Sigmoid colon (tissue), 7 donors: Measurements from ENCODE around the gene NEK5. TPM values are rescaled to one million over a fixed set of nuclear protein-coding genes. Genes with fewer than 3 reads are reported as not detected.
"Not testable (repeated sequence)": the region's sequence is repeated elsewhere in the genome, so short reads cannot be mapped to it uniquely, and the experiment has no call there.

Source experiments
- DNase-seq: peaks from one replicate; pipeline ENCODE4 v3.0.0-alpha.2; 2019
- H3K27ac ChIP-seq, 4 donors: fragments of 200-600 bp; sonication (generic); one replicate each; pipeline ENCODE4 v1.5.1; 2016 to 2019; ENCODE audit warnings: mild to moderate bottlenecking in 1 of 4
- H3K27me3 ChIP-seq, 3 donors: fragments of 200-600 bp; sonication (generic); one replicate each; pipeline ENCODE4 v1.5.1; 2019; ENCODE audit warnings: mild to moderate bottlenecking in 1 of 3
- H3K36me3 ChIP-seq, 4 donors: fragments of 200-600 bp; sonication (generic); one replicate each; pipeline ENCODE4 v1.5.1; 2016 to 2019
- H3K4me1 ChIP-seq, 4 donors: fragments of 200-600 bp; sonication (generic); one replicate each; pipeline ENCODE4 v1.5.1; 2017 to 2019
- H3K4me3 ChIP-seq, 4 donors: fragments of 200-600 bp; sonication (generic); one replicate each; pipeline ENCODE4 v1.5.1; 2017 to 2019; ENCODE audit warnings: mild to moderate bottlenecking in 2 of 4, moderate library complexity in 1 of 4
- H3K9me3 ChIP-seq, 4 donors: fragments of 200-600 bp in 3 of 4; sonication (generic) in 3 of 4; one replicate each; pipeline versions ENCODE4 v1.5.1 to v1.6.1; 2013 to 2019
- EP300 ChIP-seq, 4 donors: sonication (generic); formaldehyde crosslinking; IDR thresholded peaks; one replicate each; pipeline ENCODE4 v1.6.1; 2017; ENCODE audit warnings: antibody characterized with exemption in 4 of 4
- POLR2A ChIP-seq, 2 donors: fragments of 450-650 bp; IDR thresholded peaks; one replicate each; pipeline ENCODE4 v1.6.1; 2016; ENCODE audit warnings: antibody characterized with exemption in 2 of 2, mild to moderate bottlenecking in 2 of 2, moderate library complexity in 2 of 2
- POLR2AphosphoS5 ChIP-seq, 4 donors: sonication (generic); formaldehyde crosslinking; IDR thresholded peaks; one replicate each; pipeline ENCODE4 v1.6.1; 2017; ENCODE audit warnings: antibody characterized with exemption in 4 of 4
- WGBS, 2 donors: extraction: QIAGEN DNeasy Blood & Tissue Kit; methylation state at CpG; one replicate each; pipeline ENCODE4 v1.1.7; 2013; 5-methylcytosine and 5-hydroxymethylcytosine counted together
- intact Hi-C: fragments of 100-400 bp; cut with DNase I; formaldehyde crosslinking; loops from one replicate; pipeline ENCODE4 v1.15.1; 2023
- polyA plus RNA-seq, 3 donors: library from polyadenylated mRNA; stranded (reverse); fragments of 200-250 nt; gene quantifications; one replicate each; pipeline ENCODE4 v1.2.3, GENCODE V29; 2013
- total RNA-seq, 4 donors: library from RNA; depleted of rRNA; stranded (reverse); fragments of >200 nt; gene quantifications; one replicate each; pipeline ENCODE4 v1.1.0, GENCODE V29; 2016
- TF ChIP-seq, protein P1 (sequence below), 4 experiments: fragments of 450-650 bp in 3 of 4; fragments of 200-600 bp in 1 of 4; IDR thresholded peaks; one replicate each; pipeline ENCODE4 v1.5.1; 2016 to 2019; ENCODE audit warnings: antibody characterized with exemption in 4 of 4, mild to moderate bottlenecking in 3 of 4, moderate library complexity in 2 of 4
- donor health status: healthy with polysubstance abuse.
- donor health status: Bipolar disorder and iron deficiency.
- donor health status: healthy.

NEK5 gene
- total and polyA plus RNA-seq, 7 donors, result 0.17 to 0.83 (median 0.33) TPM; not detected in 2

DNA sequence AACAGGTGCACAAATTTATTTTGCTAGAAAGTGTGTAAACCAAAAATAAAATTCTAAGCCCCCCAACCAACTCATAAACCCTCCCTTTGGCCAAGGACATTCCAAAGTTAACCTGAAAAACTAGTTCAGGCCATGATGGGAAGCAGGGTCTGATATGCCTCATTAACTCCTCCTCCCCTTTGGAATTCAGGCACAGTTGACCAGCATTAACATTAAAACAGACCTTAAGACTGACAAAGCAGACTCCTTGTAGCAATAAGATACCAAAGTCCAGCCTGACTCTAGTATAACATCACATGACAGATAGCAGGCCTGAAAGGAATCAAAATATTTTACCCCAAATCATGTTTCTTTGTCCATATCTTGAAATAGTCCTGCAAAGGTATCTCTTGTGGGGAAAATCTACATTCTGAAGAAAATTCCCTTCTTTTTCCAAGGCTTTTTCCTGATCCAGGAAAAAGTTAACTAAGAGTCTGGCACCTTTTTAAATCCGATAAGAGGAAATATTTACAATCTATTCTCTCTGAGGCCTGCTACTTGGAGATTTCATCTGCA, 19.7 kb downstream of the NEK5 start:
- H3K36me3 ChIP-seq, result no peaks in the 10 kb centered on the region
- no peaks in the 10 kb centered on the region for H3K4me1 ChIP-seq
- H3K4me3 ChIP-seq, result no peak overlapping the region
- intact Hi-C loops, result no loop called here
- H3K9me3 ChIP-seq, result no peaks in the 10 kb centered on the region
- 80 to 88% methylated on average over 1 of the region's 1 CpG for WGBS, 2 donors
- TF ChIP-seq POLR2AphosphoS5 (IDR thresholded peaks at IDR 0.05) (no peak), EP300 (IDR thresholded peaks at IDR 0.05) (no peak), POLR2A (IDR thresholded peaks at IDR 0.05) (no peak)
- TF ChIP-seq, protein P1, sequence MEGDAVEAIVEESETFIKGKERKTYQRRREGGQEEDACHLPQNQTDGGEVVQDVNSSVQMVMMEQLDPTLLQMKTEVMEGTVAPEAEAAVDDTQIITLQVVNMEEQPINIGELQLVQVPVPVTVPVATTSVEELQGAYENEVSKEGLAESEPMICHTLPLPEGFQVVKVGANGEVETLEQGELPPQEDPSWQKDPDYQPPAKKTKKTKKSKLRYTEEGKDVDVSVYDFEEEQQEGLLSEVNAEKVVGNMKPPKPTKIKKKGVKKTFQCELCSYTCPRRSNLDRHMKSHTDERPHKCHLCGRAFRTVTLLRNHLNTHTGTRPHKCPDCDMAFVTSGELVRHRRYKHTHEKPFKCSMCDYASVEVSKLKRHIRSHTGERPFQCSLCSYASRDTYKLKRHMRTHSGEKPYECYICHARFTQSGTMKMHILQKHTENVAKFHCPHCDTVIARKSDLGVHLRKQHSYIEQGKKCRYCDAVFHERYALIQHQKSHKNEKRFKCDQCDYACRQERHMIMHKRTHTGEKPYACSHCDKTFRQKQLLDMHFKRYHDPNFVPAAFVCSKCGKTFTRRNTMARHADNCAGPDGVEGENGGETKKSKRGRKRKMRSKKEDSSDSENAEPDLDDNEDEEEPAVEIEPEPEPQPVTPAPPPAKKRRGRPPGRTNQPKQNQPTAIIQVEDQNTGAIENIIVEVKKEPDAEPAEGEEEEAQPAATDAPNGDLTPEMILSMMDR (IDR thresholded peaks at IDR 0.05), result no peak
- no peak overlapping the region for H3K27ac ChIP-seq
- no peak for DNase-seq
- H3K27me3 ChIP-seq, result no peaks in the 10 kb centered on the region

DNA sequence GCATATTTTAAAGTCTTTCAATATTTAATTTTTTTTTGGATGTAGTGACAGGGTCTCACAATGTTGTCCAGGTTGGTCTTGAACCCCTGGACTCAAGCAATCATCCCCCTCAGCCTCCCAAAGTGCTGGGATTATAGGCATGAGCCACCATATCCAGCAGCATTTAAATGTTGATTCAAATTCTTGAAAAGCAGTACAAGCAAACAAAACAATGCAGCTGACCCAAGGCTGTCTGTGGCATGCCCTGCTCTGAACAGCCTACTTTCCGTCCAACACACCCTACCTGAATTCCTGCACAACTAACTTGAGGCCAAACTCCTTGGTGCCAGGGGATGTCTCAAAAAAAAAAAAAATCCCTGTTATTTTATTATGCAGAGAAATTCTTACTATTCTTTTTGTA, 23.0 kb downstream of the NEK5 start:
- no peaks in the 10 kb centered on the region for H3K9me3 ChIP-seq
- TF ChIP-seq, protein P1 (IDR thresholded peaks at IDR 0.05), result no peak
- no peak for TF ChIP-seq POLR2AphosphoS5 (IDR thresholded peaks at IDR 0.05)
- no peaks in the 10 kb centered on the region for H3K4me1 ChIP-seq
- WGBS, 2 donors, result 84 to 97% methylated on average over 1 of the region's 1 CpG
- H3K4me3 ChIP-seq, result no peak overlapping the region
- H3K27me3 ChIP-seq, result no peaks in the 10 kb centered on the region
- H3K36me3 ChIP-seq, result no peaks in the 10 kb centered on the region
- DNase-seq, result no peak
- intact Hi-C loops, result no loop called here
- H3K27ac ChIP-seq, result no peak overlapping the region

DNA sequence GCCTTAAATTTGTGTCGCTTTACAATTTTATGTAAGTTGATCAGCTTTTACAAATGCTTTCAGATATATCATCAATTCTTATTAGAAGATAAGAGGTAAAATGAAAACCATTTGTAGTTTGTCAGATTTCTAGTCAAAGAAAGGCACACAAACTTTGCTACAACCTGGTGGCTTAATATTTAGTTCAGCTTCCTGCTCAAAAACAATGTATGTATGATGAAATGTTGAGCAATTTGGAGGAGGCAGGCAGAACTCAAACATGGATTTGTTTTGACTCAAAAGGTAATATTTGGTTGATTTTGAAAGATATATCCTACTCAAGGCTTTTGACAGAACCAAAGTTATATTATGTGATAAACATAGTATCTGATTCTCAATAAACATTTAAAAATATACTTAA, 24.2 kb downstream of the NEK5 start:
- intact Hi-C loops, result no loop called here
- Histone ChIP-seq H3K9me3 (no peaks in the 10 kb centered on the region), H3K4me3 (no peak overlapping the region), H3K4me1 (no peaks in the 10 kb centered on the region), H3K27ac (no peak overlapping the region), H3K36me3 (no peaks in the 10 kb centered on the region), H3K27me3 (no peaks in the 10 kb centered on the region)
- no peak for DNase-seq
- TF ChIP-seq POLR2A (IDR thresholded peaks at IDR 0.05) (no peak), EP300 (IDR thresholded peaks at IDR 0.05) (no peak), POLR2AphosphoS5 (IDR thresholded peaks at IDR 0.05) (no peak)
- TF ChIP-seq, protein P1 (IDR thresholded peaks at IDR 0.05), result no peak
- WGBS, 2 donors, result 96 to 98% methylated on average over 1 of the region's 1 CpG

DNA sequence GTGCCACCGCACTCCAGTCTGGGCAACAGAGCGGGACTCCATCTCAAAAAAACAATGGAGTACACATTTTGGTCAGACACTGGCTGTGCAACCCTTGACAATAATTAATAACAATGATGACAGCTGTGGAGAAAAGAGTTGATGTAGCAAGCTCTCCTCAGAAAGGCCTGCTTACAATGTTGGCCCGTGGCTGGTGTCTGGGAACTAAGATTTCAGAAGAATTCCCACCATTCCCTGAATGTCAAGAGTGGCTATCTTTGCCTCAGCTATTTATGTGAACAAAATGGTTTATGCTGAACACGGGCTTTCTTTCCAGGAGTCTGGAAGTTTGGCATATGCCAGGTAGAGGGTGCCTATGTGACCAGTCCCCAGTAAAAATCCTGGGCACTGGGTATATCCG, 25.5 kb downstream of the NEK5 start:
- H3K9me3 ChIP-seq, result no peaks in the 10 kb centered on the region
- H3K4me3 ChIP-seq, result no peak overlapping the region
- H3K27me3 ChIP-seq, result no peaks in the 10 kb centered on the region
- no peaks in the 10 kb centered on the region for H3K36me3 ChIP-seq
- TF ChIP-seq EP300 (IDR thresholded peaks at IDR 0.05), result no peak
- TF ChIP-seq, protein P1 (IDR thresholded peaks at IDR 0.05), result no peak
- no peak for TF ChIP-seq POLR2A (IDR thresholded peaks at IDR 0.05)
- no peak for TF ChIP-seq POLR2AphosphoS5 (IDR thresholded peaks at IDR 0.05)
- H3K27ac ChIP-seq, result no peak overlapping the region
- WGBS, 2 donors, result 91 to 94% methylated on average over 5 of the region's 5 CpGs
- DNase-seq, result no peak
- intact Hi-C loops, result no loop called here
- no peaks in the 10 kb centered on the region for H3K4me1 ChIP-seq

DNA sequence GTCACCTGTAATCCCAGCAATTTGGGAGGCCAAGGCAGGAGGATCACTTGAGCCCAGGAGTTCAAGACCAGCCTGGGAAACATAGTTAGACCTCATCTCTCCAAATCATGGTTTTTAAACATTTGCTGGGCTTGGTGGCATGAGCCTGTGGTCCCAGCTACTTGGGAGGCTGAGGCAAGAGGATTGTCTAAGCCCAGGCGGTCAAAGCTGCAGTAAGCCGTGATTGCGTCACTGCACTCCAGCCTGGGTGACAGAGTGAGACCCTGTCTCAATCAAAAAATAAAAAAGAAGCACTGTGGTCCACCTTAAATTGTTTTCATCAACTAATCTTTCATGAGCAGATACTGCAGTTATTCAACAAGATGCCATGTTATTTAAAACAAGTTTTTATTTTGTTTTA, 26.4 kb downstream of the NEK5 start:
- H3K36me3 ChIP-seq, H3K4me1 ChIP-seq, H3K4me3 ChIP-seq, intact Hi-C loops, DNase-seq, H3K9me3 ChIP-seq, H3K27ac ChIP-seq, H3K27me3 ChIP-seq: not testable (repeated sequence)
- WGBS, 2 donors, result 91 to 98% methylated on average over 3 of the region's 3 CpGs
